Stomach (tissue), 4 donors: Measurements from ENCODE around the gene RAB40A.

Experiments
- CTCF ChIP-seq, 7 experiments: fragments of 450-650 bp in 4 of 7; fragments of 200-600 bp in 3 of 7; sonication (generic) in 3 of 7; IDR thresholded peaks; one replicate each; pipeline ENCODE4 v1.5.1; 2016 to 2019; ENCODE audit warnings: antibody characterized with exemption in 7 of 7, control low read depth in 2 of 7, mild to moderate bottlenecking in 1 of 7
- POLR2A ChIP-seq, 4 donors: fragments of 450-650 bp; IDR thresholded peaks; one replicate each; pipeline ENCODE4 v1.6.1; 2016; ENCODE audit warnings: antibody characterized with exemption in 4 of 4, control low read depth in 2 of 4, mild to moderate bottlenecking in 1 of 4, moderate library complexity in 1 of 4

- no peak for TF ChIP-seq CTCF (IDR thresholded peaks at IDR 0.05)
- no peak for TF ChIP-seq POLR2A (IDR thresholded peaks at IDR 0.05)
Observed at GRCh38 chrX:103524747-103525146, 5.5 kb upstream of the RAB40A start.
